NOMO-1 treated with dmso at 0.1 percent for 144 hours (cell line): ENCODE data around the gene GNMT.
A peak's percentile ranks its signal among the peaks of the same experiment; 100 is the strongest.

ENCODE experiments used
- DNase-seq: peaks from one replicate; lab custom pipeline; 2025; ENCODE audit not compliant: unreplicated experiment; lab: John Stamatoyannopoulos, UW

Gene GNMT

DNA sequence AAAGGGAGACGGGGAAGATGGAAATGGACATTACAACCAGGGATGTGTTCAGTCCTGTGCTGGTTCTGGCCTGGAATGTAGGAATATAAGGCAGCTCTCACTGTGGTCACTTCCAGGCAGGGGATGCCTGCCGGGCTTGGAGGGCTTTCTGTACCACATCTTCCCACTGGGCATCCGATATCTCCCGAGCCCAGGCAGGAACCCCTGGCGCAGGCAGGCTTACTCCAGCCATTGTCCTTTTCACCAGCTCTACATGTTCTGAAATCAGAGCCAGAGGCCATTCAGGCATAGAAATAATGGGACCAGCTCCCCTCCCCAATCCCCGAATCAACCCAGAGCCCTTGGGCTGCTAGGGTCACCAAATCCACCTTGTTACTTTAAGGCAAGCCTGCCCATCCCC is 51.8 kb downstream of the GNMT start:
- no peak for DNase-seq

DNA sequence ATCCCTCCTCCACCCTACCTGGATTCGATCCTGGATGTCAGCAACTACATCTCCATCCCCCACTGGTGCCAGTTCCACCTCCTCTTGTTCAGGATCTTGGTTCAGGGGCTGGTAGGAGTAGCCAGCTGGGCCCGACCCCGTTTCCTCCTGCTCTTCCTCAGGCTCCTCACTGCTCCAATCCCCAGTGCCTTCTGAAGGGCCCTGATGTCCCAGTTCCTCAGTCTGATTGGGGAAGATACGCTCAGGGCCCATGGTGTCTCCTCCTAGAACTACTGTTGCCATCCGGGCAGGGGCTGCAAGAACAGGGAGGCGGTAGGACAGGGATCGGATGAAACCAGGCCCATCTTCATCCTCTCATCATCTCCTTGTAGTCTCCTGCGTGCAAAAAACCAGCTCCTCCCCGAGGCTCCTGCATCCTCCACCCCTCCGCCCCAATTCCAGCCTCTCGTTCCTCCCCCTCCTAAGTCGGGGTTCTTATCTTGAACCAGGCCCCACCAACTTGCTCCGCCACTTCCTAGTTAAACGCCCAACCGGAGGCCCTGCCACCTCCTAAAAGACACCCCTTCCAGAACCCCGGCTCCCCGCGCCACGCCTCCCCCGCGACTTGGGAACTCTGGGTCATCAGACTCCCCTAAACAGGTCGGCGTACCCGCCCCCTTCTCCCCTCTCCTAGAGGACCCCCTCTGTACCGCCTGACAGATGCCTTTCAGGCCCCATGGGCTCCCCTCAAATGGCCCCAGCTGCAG is 52.7 kb downstream of the GNMT start:
- DNase-seq: peak; percentile 22
